ENCODE data around the gene SLC6A6. TPM values are rescaled to one million over a fixed set of nuclear protein-coding genes. Genes with fewer than 3 reads are reported as not detected.

Gene SLC6A6
- total and polyA plus RNA-seq, 2 experiments from 2014 or later: 30.7 to 58.9 TPM

DNA sequence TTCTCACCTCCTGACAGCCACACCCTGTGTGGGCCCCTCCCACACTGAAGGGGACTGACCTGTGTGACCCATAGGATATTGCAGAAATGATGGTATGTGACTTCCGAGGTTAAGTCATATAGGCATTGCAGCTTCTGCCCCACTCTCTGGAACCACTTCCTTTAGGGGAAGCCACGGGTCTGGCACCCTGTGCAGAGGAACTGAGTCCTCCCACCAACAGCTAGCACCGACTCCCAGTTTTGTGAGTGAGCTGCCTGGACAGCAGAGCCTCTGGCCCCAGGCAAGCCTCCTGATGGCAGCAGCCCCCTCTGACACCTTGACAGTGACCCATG lies 24.6 kb upstream of the SLC6A6 start:
- Histone ChIP-seq H3K9me3 (ENCODE audit: low read depth) (no peaks in the 10 kb centered on the region), H3K27me3 (no peaks in the 10 kb centered on the region), H3K79me2 (no peaks in the 10 kb centered on the region), H3K4me1 (ENCODE audit: insufficient read depth) (peaks cover 19% of the 10 kb centered on the region), H3K36me3 (replicated peaks; ENCODE audit: insufficient read depth, low read depth) (no peaks in the 10 kb centered on the region), H4K20me1 (ENCODE audit: insufficient read depth, poor library complexity, severe bottlenecking) (no peaks in the 10 kb centered on the region), H3K4me2 (no peak overlapping the region), H3K27ac (peak overlapping the region; percentile 40), H3K9me2 (replicated peaks; ENCODE audit: insufficient read depth) (no peaks in the 10 kb centered on the region), H3K4me3 (no peak overlapping the region), H2AFZ (no peak overlapping the region)
- TF ChIP-seq EZH2 (IDR thresholded peaks at IDR 0.05; ENCODE audit: borderline replicate concordance): no peak
- TF ChIP-seq, protein P1, sequence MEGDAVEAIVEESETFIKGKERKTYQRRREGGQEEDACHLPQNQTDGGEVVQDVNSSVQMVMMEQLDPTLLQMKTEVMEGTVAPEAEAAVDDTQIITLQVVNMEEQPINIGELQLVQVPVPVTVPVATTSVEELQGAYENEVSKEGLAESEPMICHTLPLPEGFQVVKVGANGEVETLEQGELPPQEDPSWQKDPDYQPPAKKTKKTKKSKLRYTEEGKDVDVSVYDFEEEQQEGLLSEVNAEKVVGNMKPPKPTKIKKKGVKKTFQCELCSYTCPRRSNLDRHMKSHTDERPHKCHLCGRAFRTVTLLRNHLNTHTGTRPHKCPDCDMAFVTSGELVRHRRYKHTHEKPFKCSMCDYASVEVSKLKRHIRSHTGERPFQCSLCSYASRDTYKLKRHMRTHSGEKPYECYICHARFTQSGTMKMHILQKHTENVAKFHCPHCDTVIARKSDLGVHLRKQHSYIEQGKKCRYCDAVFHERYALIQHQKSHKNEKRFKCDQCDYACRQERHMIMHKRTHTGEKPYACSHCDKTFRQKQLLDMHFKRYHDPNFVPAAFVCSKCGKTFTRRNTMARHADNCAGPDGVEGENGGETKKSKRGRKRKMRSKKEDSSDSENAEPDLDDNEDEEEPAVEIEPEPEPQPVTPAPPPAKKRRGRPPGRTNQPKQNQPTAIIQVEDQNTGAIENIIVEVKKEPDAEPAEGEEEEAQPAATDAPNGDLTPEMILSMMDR (IDR thresholded peaks at IDR 0.05; ENCODE audit: poor library complexity): no peak
- TF ChIP-seq EZH2phosphoT487 (IDR thresholded peaks at IDR 0.05; ENCODE audit: low read depth, severe bottlenecking, unreplicated experiment): no peak
- no peak for DNase-seq (ENCODE audit: low spot score)
- WGBS (ENCODE audit: low lambda C conversion rate, missing lambda C conversion rate): 78% methylated on average over 3 of the region's 3 CpGs

DNA sequence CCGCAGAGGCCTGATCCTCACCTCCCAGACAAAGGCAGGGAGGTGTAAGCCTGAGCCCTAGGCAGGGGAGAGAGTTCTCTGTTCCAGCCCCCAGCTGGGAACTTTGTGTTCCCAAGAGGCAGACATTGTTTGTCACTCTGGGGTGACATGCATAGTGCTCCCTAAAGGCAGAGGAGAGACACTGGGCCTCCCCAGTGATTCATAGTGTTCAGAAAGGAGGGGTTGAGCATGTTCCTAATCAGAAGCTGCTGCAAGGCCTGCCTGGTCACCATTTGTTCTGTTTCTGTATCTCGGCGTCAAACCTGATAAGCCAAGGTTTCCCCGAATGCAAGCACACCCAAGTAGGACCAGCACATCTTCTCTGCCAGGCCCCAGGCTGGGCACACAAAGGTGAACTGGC lies 24.0 kb upstream of the SLC6A6 start:
- peak overlapping the region; percentile 40 for H3K27ac ChIP-seq

DNA sequence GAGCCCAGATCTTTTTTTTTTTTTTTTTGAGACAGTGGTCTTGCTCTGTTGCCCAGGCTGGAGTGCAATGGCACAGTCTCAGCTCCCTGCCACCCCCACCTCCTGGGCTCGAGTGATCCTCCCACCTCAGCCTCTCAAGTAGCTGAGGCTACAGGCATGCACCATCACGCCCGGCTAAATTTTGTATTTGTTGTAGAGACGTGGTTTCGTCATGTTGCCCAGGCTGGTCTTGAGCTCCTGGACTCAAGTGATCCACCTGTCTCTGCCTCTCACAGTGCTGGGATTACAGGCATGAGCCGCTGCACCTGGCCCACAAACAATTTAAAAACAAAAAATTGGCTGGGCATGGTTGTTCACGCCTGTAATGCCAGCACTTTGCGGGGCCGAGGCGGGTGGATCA lies 22.6 kb upstream of the SLC6A6 start:
- Histone ChIP-seq H3K79me2 (no peaks in the 10 kb centered on the region), H3K27me3 (no peaks in the 10 kb centered on the region), H3K4me2 (no peak overlapping the region), H3K9me3 (ENCODE audit: low read depth) (no peaks in the 10 kb centered on the region), H2AFZ (no peak overlapping the region), H3K4me1 (ENCODE audit: insufficient read depth) (peaks cover 6% of the 10 kb centered on the region), H4K20me1 (ENCODE audit: insufficient read depth, poor library complexity, severe bottlenecking) (no peaks in the 10 kb centered on the region), H3K9me2 (replicated peaks; ENCODE audit: insufficient read depth) (no peaks in the 10 kb centered on the region), H3K4me3 (no peak overlapping the region), H3K36me3 (replicated peaks; ENCODE audit: insufficient read depth, low read depth) (no peaks in the 10 kb centered on the region), H3K27ac (no peak overlapping the region)
- DNase-seq (ENCODE audit: low spot score): no peak
- WGBS (ENCODE audit: low lambda C conversion rate, missing lambda C conversion rate): 95% methylated on average over 10 of the region's 10 CpGs
- no peak for TF ChIP-seq EZH2phosphoT487 (IDR thresholded peaks at IDR 0.05; ENCODE audit: low read depth, severe bottlenecking, unreplicated experiment)

More for the DNA sequence above, 24.0 kb upstream of the SLC6A6 start:
- Histone ChIP-seq H2AFZ (no peak overlapping the region), H3K9me2 (replicated peaks; ENCODE audit: insufficient read depth) (no peaks in the 10 kb centered on the region), H3K36me3 (replicated peaks; ENCODE audit: insufficient read depth, low read depth) (no peaks in the 10 kb centered on the region), H3K4me3 (no peak overlapping the region), H3K27me3 (no peaks in the 10 kb centered on the region), H3K4me2 (no peak overlapping the region), H4K20me1 (ENCODE audit: insufficient read depth, poor library complexity, severe bottlenecking) (no peaks in the 10 kb centered on the region), H3K4me1 (ENCODE audit: insufficient read depth) (peaks cover 19% of the 10 kb centered on the region), H3K79me2 (no peaks in the 10 kb centered on the region), H3K9me3 (ENCODE audit: low read depth) (no peaks in the 10 kb centered on the region)
- 63% methylated on average over 4 of the region's 4 CpGs for WGBS (ENCODE audit: low lambda C conversion rate, missing lambda C conversion rate)
- no peak for DNase-seq (ENCODE audit: low spot score)
- TF ChIP-seq EZH2phosphoT487 (IDR thresholded peaks at IDR 0.05; ENCODE audit: low read depth, severe bottlenecking, unreplicated experiment): no peak
- TF ChIP-seq EZH2 (IDR thresholded peaks at IDR 0.05; ENCODE audit: borderline replicate concordance): no peak
- TF ChIP-seq, protein P1 (IDR thresholded peaks at IDR 0.05; ENCODE audit: poor library complexity): no peak

DNA sequence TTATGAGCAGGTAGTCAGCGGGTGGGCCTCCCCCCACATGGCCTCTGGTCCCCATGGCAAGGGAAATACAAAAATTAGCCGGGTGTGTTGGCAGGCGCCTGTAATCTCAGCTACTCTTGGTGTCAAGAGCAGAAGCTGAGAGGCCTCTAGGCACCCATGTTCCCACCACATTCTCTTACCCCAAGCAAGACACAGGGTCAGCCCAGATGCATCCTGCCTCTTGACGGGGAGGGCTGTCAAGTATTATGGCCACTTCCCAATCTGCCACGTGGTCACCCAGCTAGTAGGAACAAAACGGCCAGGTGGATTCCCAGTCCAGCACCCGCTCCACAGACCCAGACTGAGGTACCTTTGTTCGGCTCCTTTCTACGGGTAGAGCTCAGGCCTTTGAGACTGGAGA lies 16.2 kb upstream of the SLC6A6 start:
- Histone ChIP-seq H3K27ac (no peak overlapping the region), H3K9me2 (replicated peaks; ENCODE audit: insufficient read depth) (no peaks in the 10 kb centered on the region), H4K20me1 (ENCODE audit: insufficient read depth, poor library complexity, severe bottlenecking) (no peaks in the 10 kb centered on the region), H3K4me3 (no peak overlapping the region), H3K4me1 (ENCODE audit: insufficient read depth) (no peaks in the 10 kb centered on the region), H3K36me3 (replicated peaks; ENCODE audit: insufficient read depth, low read depth) (no peaks in the 10 kb centered on the region), H3K27me3 (no peaks in the 10 kb centered on the region), H3K9me3 (ENCODE audit: low read depth) (no peaks in the 10 kb centered on the region), H2AFZ (no peak overlapping the region), H3K79me2 (no peaks in the 10 kb centered on the region), H3K4me2 (no peak overlapping the region)
- TF ChIP-seq, protein P1 (IDR thresholded peaks at IDR 0.05; ENCODE audit: poor library complexity): no peak
- no peak for TF ChIP-seq EZH2phosphoT487 (IDR thresholded peaks at IDR 0.05; ENCODE audit: low read depth, severe bottlenecking, unreplicated experiment)
- TF ChIP-seq EZH2 (IDR thresholded peaks at IDR 0.05; ENCODE audit: borderline replicate concordance): no peak
- 86% methylated on average over 9 of the region's 9 CpGs for WGBS (ENCODE audit: low lambda C conversion rate, missing lambda C conversion rate)
- DNase-seq (ENCODE audit: low spot score): no peak

All from hepatocyte (in vitro differentiated cells).